KMS-11 (cell line): ENCODE data around the gene AFTPH.

Experiments
- H2AFZ ChIP-seq: fragments of 200-600 bp; sonication (generic); 2 replicates; pipeline ENCODE4 v1.6.1; 2016; ENCODE audit warnings: antibody characterized with exemption, mixed run types, low read depth
- H3K27ac ChIP-seq: fragments of 200-600 bp; sonication (generic); 2 replicates; pipeline ENCODE4 v1.6.1; 2016; ENCODE audit warnings: mild to moderate bottlenecking, mixed run types
- H3K27me3 ChIP-seq: fragments of 200-600 bp; sonication (generic); 2 replicates; pipeline ENCODE4 v1.6.1; 2017; ENCODE audit warnings: mild to moderate bottlenecking, low read depth, mixed run types, moderate library complexity; ENCODE audit not compliant: insufficient read depth
- H3K36me3 ChIP-seq: fragments of 200-600 bp; sonication (generic); 2 replicates; pipeline ENCODE4 v1.6.1; 2017; ENCODE audit warnings: mild to moderate bottlenecking, mixed run types; ENCODE audit not compliant: insufficient read depth
- H3K4me1 ChIP-seq: fragments of 200-600 bp; sonication (generic); 2 replicates; pipeline ENCODE4 v1.6.1; 2016; ENCODE audit warnings: mild to moderate bottlenecking, low read depth, mixed run types; ENCODE audit not compliant: poor library complexity, severe bottlenecking
- H3K4me2 ChIP-seq: fragments of 200-600 bp; sonication (generic); 2 replicates; pipeline ENCODE4 v1.7.0; 2016; ENCODE audit warnings: mild to moderate bottlenecking, mixed run types
- H3K4me3 ChIP-seq: fragments of 200-600 bp; sonication (generic); IDR thresholded peaks from 2 replicates; pipeline ENCODE4 v1.6.1; 2017; ENCODE audit warnings: low read depth, low read length, mixed read lengths; ENCODE audit not compliant: insufficient read depth
- H3K79me2 ChIP-seq: fragments of 200-600 bp; sonication (generic); 2 replicates; pipeline ENCODE4 v1.6.1; 2016; ENCODE audit warnings: low read depth, mixed run types; ENCODE audit not compliant: insufficient read depth
- H3K9ac ChIP-seq: fragments of 200-600 bp; sonication (generic); 2 replicates; pipeline ENCODE4 v1.6.1; 2016; ENCODE audit warnings: mild to moderate bottlenecking, mixed run types
- H4K20me1 ChIP-seq: fragments of 200-600 bp; sonication (generic); 2 replicates; pipeline ENCODE4 v1.6.1; 2016; ENCODE audit warnings: mild to moderate bottlenecking, mixed run types; ENCODE audit not compliant: insufficient read depth
- CTCF ChIP-seq: fragments of 200-600 bp; sonication (generic); conservative IDR thresholded peaks from 2 replicates; pipeline ENCODE4 v1.6.1; 2017; ENCODE audit warnings: low read depth, mild to moderate bottlenecking, antibody characterized with exemption, low read length, moderate library complexity, mixed read lengths

AFTPH gene

GRCh38 chr2:64478502-64479230 is 45.5 kb upstream of the AFTPH start:
- TF ChIP-seq CTCF: no peak
- H4K20me1 ChIP-seq: no peaks in the 10 kb centered on the region

GRCh38 chr2:64479259-64480117 is 44.6 kb upstream of the AFTPH start:
- Histone ChIP-seq H4K20me1 (no peaks in the 10 kb centered on the region), H3K36me3 (no peaks in the 10 kb centered on the region), H3K4me3 (peak overlapping the region; percentile 73), H3K9ac (peak overlapping the region; percentile 31; the same call in 1 of the 2 replicates), H3K27ac (peak overlapping the region; percentile 61), H3K4me1 (peaks cover 85% of the 10 kb centered on the region), H3K27me3 (no peaks in the 10 kb centered on the region), H3K4me2 (peak overlapping the region; percentile 75), H2AFZ (peak overlapping the region; percentile 44), H3K79me2 (no peaks in the 10 kb centered on the region)
- no peak for TF ChIP-seq CTCF

More at GRCh38 chr2:64478502-64479230, 45.5 kb upstream of the AFTPH start:
- Histone ChIP-seq H3K27me3 (no peaks in the 10 kb centered on the region), H3K4me2 (peak overlapping the region; percentile 75), H3K27ac (peak overlapping the region; percentile 61), H3K9ac (peak overlapping the region; percentile 31; the same call in 1 of the 2 replicates), H2AFZ (peak overlapping the region; percentile 44), H3K36me3 (no peaks in the 10 kb centered on the region), H3K4me3 (peak overlapping the region; percentile 73), H3K79me2 (no peaks in the 10 kb centered on the region), H3K4me1 (peaks cover 77% of the 10 kb centered on the region)

- TF ChIP-seq CTCF: no peak
- Histone ChIP-seq H3K4me1 (peaks cover 100% of the 10 kb centered on the region), H4K20me1 (no peaks in the 10 kb centered on the region), H3K4me2 (peak overlapping the region; percentile 70), H3K27me3 (no peaks in the 10 kb centered on the region), H3K4me3 (peak overlapping the region; percentile 0), H3K27ac (peak overlapping the region; percentile 74; the same call in 1 of the 2 replicates), H3K36me3 (no peaks in the 10 kb centered on the region), H2AFZ (0 out of 2 replicates have a peak overlapping the region, but pooled peaks have one; percentile 34), H3K79me2 (no peaks in the 10 kb centered on the region), H3K9ac (no peak overlapping the region)
Observed at GRCh38 chr2:64481665-64482064, 42.5 kb upstream of the AFTPH start.

- Histone ChIP-seq H3K4me1 (peaks cover 100% of the 10 kb centered on the region), H3K27me3 (no peaks in the 10 kb centered on the region), H3K27ac (peak overlapping the region; percentile 74), H3K4me3 (peak overlapping the region; percentile 0), H3K36me3 (no peaks in the 10 kb centered on the region), H3K9ac (0 out of 2 replicates have a peak overlapping the region, but pooled peaks have one; percentile 10), H2AFZ (peak overlapping the region; percentile 34), H3K79me2 (no peaks in the 10 kb centered on the region), H3K4me2 (peak overlapping the region; percentile 70), H4K20me1 (no peaks in the 10 kb centered on the region)
- no peak for TF ChIP-seq CTCF
Observed at GRCh38 chr2:64482243-64482642, 41.9 kb upstream of the AFTPH start.
